Heart left ventricle (tissue), 13 donors: ENCODE results near the gene RPRD1B.
A peak's percentile ranks its signal among the peaks of the same experiment; 100 is the strongest.

Experiments
- POLR2A ChIP-seq, 2 donors: fragments of 450-650 bp; IDR thresholded peaks; one replicate each; pipeline ENCODE4 v1.6.1; 2017; ENCODE audit warnings: antibody characterized with exemption in 2 of 2, mild to moderate bottlenecking in 2 of 2, moderate library complexity in 2 of 2
- TF ChIP-seq, protein P1 (sequence below), 12 donors: fragments of 200-600 bp; sonication (generic) in 4 of 12; IDR thresholded peaks; one replicate each; pipeline versions ENCODE4 v1.5.0 to v1.8.0; 2018 to 2022; ENCODE audit warnings: antibody characterized with exemption in 12 of 12, mild to moderate bottlenecking in 5 of 12
- donor health status: ischemic (EF 13 %, LVEDD 7.1; RV severe dilation, severe dysfunction).
- donor health status: DM: no; HTN: yes; CAD: no.
- donor health status: DM: no; HTN: no; CAD: no.
- donor health status: ischemic (EF 25% LVEDD 6.9; RV normal size, moderate dysfunction).
- donor health status: ischemic (EF 25% LVEDD 5.7; RV mildly dilated, moderate dysfunction).
- donor health status: ischemic (EF 35%, LVEDD 5.7; RV mildly dilated, moderate dysfunction).
- donor health status: nonischemic (EF 11% LVEDD 7.7; RV severe dilation, severe dysfunction).
- donor health status: DM: yes; HTN: yes; CAD: no.
- donor health status: PGD.
- donor health status: ischemic (EF 29% LVEDD 5.4; RV normal size, mild dysfunction).
- donor health status: nonischemic (EF 23%, LVEDD 6.1; RV moderate dilation, normal function).

DNA sequence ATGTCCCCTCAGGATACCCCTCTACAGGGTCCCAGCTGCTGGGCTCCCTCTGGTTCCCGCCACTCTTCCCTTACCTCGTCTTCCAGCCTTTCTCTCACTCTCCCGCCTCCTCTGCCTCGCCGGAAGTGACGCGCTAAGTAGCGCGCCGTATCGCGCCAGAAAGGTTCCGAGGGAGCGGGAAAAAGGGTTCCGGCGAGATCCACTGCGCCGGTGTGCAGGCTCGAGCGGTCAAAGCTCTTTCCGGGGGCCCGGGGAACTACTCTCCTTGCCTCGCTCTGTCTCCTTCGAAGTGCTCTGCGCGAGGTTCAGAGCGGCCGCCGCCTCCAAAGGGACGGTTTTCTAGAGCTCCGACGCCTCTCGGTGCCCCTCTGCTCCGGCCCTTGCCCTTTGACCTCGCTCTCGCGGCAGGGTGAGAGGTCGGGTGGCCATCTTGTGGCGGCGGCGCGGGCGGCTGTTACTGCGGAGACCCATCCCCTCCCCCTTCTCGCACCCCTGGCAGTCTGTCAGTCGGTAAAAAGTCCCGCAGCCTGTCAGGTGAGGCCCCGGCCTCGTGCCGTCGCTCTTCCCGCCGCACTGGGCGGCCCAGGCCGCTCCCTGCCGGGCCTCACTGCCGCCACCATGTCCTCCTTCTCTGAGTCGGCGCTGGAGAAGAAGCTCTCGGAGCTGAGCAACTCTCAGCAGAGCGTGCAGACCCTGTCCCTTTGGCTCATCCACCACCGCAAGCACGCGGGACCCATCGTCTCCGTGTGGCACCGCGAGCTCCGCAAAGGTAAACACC is at the start of gene RPRD1B, which contains the start of gene TTI1:
- TF ChIP-seq, protein P1, sequence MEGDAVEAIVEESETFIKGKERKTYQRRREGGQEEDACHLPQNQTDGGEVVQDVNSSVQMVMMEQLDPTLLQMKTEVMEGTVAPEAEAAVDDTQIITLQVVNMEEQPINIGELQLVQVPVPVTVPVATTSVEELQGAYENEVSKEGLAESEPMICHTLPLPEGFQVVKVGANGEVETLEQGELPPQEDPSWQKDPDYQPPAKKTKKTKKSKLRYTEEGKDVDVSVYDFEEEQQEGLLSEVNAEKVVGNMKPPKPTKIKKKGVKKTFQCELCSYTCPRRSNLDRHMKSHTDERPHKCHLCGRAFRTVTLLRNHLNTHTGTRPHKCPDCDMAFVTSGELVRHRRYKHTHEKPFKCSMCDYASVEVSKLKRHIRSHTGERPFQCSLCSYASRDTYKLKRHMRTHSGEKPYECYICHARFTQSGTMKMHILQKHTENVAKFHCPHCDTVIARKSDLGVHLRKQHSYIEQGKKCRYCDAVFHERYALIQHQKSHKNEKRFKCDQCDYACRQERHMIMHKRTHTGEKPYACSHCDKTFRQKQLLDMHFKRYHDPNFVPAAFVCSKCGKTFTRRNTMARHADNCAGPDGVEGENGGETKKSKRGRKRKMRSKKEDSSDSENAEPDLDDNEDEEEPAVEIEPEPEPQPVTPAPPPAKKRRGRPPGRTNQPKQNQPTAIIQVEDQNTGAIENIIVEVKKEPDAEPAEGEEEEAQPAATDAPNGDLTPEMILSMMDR (IDR thresholded peaks at IDR 0.05): peak in 2 of 12 donors; percentile 29 to 34
- TF ChIP-seq POLR2A (IDR thresholded peaks at IDR 0.05): peak in 1 of 2 donors; percentile 70
